WTC11 (cell line): Measurements from ENCODE around the gene FBXO41. TPM values are rescaled to one million over a fixed set of nuclear protein-coding genes. Genes with fewer than 3 reads are reported as not detected.

Experiments
- ATAC-seq: fragments of 200-7000 bp; cut with Tn5 transposase; 2 replicates; pipeline ENCODE4 v1.10.0; 2021; ENCODE audit warnings: mild to moderate bottlenecking, moderate library complexity
- CTCF ChIA-PET: fragments of 300-600 bp; sonication (Branson Sonifier 250); formaldehyde crosslinking; loops from one replicate; lab custom pipeline; 2021; ENCODE audit warnings: antibody characterized with exemption; lab: Charles Lee
- POLR2A ChIA-PET: fragments of 350-600 bp; sonication (Branson Sonifier 250); formaldehyde crosslinking; loops from one replicate; lab custom pipeline; 2021; ENCODE audit warnings: antibody characterized with exemption; lab: Charles Lee
- DNase-seq: peaks from one replicate; pipeline ENCODE4 v3.0.0; 2021; ENCODE audit warnings: low spot score
- H3K27ac Mint-ChIP-seq: 2 replicates; pipeline ENCODE4 v1.8.0; 2021; ENCODE audit warnings: mixed read lengths
- H3K27me3 Mint-ChIP-seq: 2 replicates; pipeline ENCODE4 v1.8.0; 2021; ENCODE audit warnings: low read depth, mild to moderate bottlenecking, moderate library complexity, mixed read lengths
- H3K36me3 Mint-ChIP-seq: 2 replicates; pipeline ENCODE4 v1.8.0; 2021; ENCODE audit warnings: mixed read lengths
- H3K4me1 Mint-ChIP-seq: 2 replicates; pipeline ENCODE4 v1.8.0; 2022; ENCODE audit warnings: mixed read lengths
- H3K4me3 Mint-ChIP-seq: 2 replicates; pipeline ENCODE4 v1.8.0; 2021; ENCODE audit warnings: mild to moderate bottlenecking, moderate library complexity, mixed read lengths
- H3K9me3 Mint-ChIP-seq: 2 replicates; pipeline ENCODE4 v1.8.0; 2021; ENCODE audit warnings: mixed read lengths
- ARID4B ChIP-seq: sonication (generic); formaldehyde crosslinking; IDR thresholded peaks from 2 replicates; pipeline ENCODE4 v1.8.0; 2023; ENCODE audit warnings: missing genetic modification reagents, mild to moderate bottlenecking, borderline replicate concordance
- ATF1 ChIP-seq: sonication (generic); formaldehyde crosslinking; IDR thresholded peaks from 2 replicates; pipeline ENCODE4 v1.8.1; 2023; ENCODE audit warnings: mild to moderate bottlenecking, moderate library complexity, missing genetic modification reagents
- CBFB ChIP-seq: sonication (generic); formaldehyde crosslinking; IDR thresholded peaks from 2 replicates; pipeline ENCODE4 v1.8.1; 2022; ENCODE audit warnings: mild to moderate bottlenecking, low read depth, missing genetic modification reagents
- CREB1 ChIP-seq: sonication (generic); formaldehyde crosslinking; IDR thresholded peaks from 2 replicates; pipeline ENCODE4 v1.8.0; 2023; ENCODE audit warnings: mild to moderate bottlenecking, missing genetic modification reagents
- ESRRA ChIP-seq: sonication (generic); formaldehyde crosslinking; IDR thresholded peaks from 2 replicates; pipeline ENCODE4 v1.8.1; 2022; ENCODE audit warnings: mild to moderate bottlenecking, missing genetic modification reagents, borderline replicate concordance
- GRHL2 ChIP-seq: fragments of 250-450 bp; sonication (Bioruptor Pico); IDR thresholded peaks from 2 replicates; pipeline ENCODE4 v1.8.0; 2022; ENCODE audit warnings: mild to moderate bottlenecking, moderate library complexity; ENCODE audit not compliant: insufficient replicate concordance, severe bottlenecking
- HMGA2 ChIP-seq: fragments of 250-450 bp; sonication (Bioruptor Pico); IDR thresholded peaks from 2 replicates; pipeline ENCODE4 v1.4.0; 2021; ENCODE audit warnings: mild to moderate bottlenecking, moderate library complexity
- IRF2 ChIP-seq: sonication (generic); formaldehyde crosslinking; IDR thresholded peaks from 2 replicates; pipeline ENCODE4 v1.8.0; 2022; ENCODE audit warnings: low read depth, missing genetic modification reagents, borderline replicate concordance
- MXD4 ChIP-seq: fragments of 250-450 bp; sonication (Bioruptor Pico); IDR thresholded peaks from 2 replicates; pipeline ENCODE4 v1.8.0; 2021; ENCODE audit warnings: mild to moderate bottlenecking, moderate library complexity, borderline replicate concordance
- NFATC4 ChIP-seq: fragments of 250-450 bp; sonication (Bioruptor Pico); IDR thresholded peaks from 2 replicates; pipeline ENCODE4 v1.9.0; 2021; ENCODE audit warnings: mild to moderate bottlenecking
- NFYB ChIP-seq: sonication (generic); formaldehyde crosslinking; conservative IDR thresholded peaks from 2 replicates; pipeline ENCODE4 v1.8.0; 2022; ENCODE audit warnings: low read depth, missing genetic modification reagents
- PREB ChIP-seq: sonication (generic); formaldehyde crosslinking; IDR thresholded peaks from 2 replicates; pipeline ENCODE4 v1.8.1; 2022; ENCODE audit warnings: mild to moderate bottlenecking, missing genetic modification reagents, moderate library complexity, borderline replicate concordance
- RORB ChIP-seq: fragments of 250-450 bp; sonication (Bioruptor Pico); IDR thresholded peaks from 2 replicates; pipeline ENCODE4 v1.9.0; 2021; ENCODE audit warnings: mild to moderate bottlenecking
- TP53 ChIP-seq: sonication (generic); formaldehyde crosslinking; IDR thresholded peaks from 2 replicates; pipeline ENCODE4 v1.8.1; 2023; ENCODE audit warnings: mild to moderate bottlenecking, missing genetic modification reagents
- ZNF138 ChIP-seq: sonication (generic); formaldehyde crosslinking; conservative IDR thresholded peaks from 2 replicates; pipeline ENCODE4 v1.8.1; 2022; ENCODE audit warnings: mild to moderate bottlenecking, moderate library complexity, missing genetic modification reagents
- ZNF232 ChIP-seq: sonication (generic); formaldehyde crosslinking; IDR thresholded peaks from 2 replicates; pipeline ENCODE4 v1.8.0; 2022; ENCODE audit warnings: mild to moderate bottlenecking, missing genetic modification reagents
- ZNF263 ChIP-seq: sonication (generic); formaldehyde crosslinking; IDR thresholded peaks from 2 replicates; pipeline ENCODE4 v1.8.1; 2022; ENCODE audit warnings: low read depth, mild to moderate bottlenecking, moderate library complexity, missing genetic modification reagents
- ZNF396 ChIP-seq: fragments of 250-450 bp; sonication (Bioruptor Pico); IDR thresholded peaks from 2 replicates; pipeline ENCODE4 v1.8.0; 2021; ENCODE audit warnings: mild to moderate bottlenecking, moderate library complexity, borderline replicate concordance
- ZNF512 ChIP-seq: sonication (generic); formaldehyde crosslinking; IDR thresholded peaks from 2 replicates; pipeline ENCODE4 v1.8.1; 2022; ENCODE audit warnings: missing genetic modification reagents, borderline replicate concordance
- total RNA-seq: library from RNA; stranded (reverse); gene quantifications from 3 replicates; pipeline ENCODE4 v1.2.3, GENCODE V29; 2021
- TF ChIP-seq, protein P1 (sequence below): sonication (generic); formaldehyde crosslinking; IDR thresholded peaks from 2 replicates; pipeline ENCODE4 v1.8.1; 2023; ENCODE audit warnings: mild to moderate bottlenecking, missing genetic modification reagents, moderate library complexity
- TF ChIP-seq, protein P2 (sequence below): sonication (generic); formaldehyde crosslinking; IDR thresholded peaks from 2 replicates; pipeline ENCODE4 v1.8.1; 2022; ENCODE audit warnings: low read depth, mild to moderate bottlenecking, moderate library complexity, missing genetic modification reagents, borderline replicate concordance
- TF ChIP-seq, protein P3 (sequence below): sonication (generic); formaldehyde crosslinking; IDR thresholded peaks from 2 replicates; pipeline ENCODE4 v1.8.1; 2023; ENCODE audit warnings: mild to moderate bottlenecking, missing genetic modification reagents
- TF ChIP-seq, protein P4 (sequence below): fragments of 250-450 bp; sonication (Bioruptor Pico); IDR thresholded peaks from 2 replicates; pipeline ENCODE4 v2.1.2; 2022; ENCODE audit warnings: mild to moderate bottlenecking, moderate library complexity

FBXO41 gene
- total RNA-seq, 1 experiment from 2014 or later = 19.2 TPM

DNA sequence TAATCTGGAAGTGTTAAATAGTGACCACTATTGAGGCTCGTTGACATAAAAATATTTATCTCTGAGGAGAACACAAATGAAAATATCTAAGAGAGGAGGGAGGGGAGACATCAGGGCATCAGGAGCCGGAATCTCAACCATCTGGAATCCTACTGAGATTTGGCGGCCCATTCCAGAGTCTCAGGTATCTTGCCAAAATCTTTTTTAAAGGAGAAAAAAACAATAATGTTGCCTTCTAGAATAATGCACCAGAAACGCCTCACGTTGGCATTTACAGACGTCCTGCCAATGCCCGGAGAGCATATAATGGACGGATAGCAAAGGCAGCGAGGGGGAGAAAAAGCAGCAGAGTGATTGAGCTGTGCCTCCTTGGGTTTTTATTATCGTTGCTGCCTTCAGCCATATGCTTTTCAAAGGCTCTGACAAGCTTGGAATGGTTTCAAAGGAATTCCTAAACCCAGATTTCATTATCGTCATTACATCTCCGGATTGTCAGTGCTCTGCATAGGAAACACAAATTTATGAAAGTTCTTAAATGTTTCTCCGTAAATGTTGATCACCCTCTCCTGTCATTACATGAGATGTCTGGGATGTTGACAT lies 39.9 kb upstream of the FBXO41 start (continued):
- TF ChIP-seq, protein P1, sequence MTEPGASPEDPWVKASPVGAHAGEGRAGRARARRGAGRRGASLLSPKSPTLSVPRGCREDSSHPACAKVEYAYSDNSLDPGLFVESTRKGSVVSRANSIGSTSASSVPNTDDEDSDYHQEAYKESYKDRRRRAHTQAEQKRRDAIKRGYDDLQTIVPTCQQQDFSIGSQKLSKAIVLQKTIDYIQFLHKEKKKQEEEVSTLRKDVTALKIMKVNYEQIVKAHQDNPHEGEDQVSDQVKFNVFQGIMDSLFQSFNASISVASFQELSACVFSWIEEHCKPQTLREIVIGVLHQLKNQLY = no peak
- TF ChIP-seq ARID4B (CRISPR knock-in tag) (no peak), RORB (CRISPR knock-in tag) (no peak), NFYB (CRISPR knock-in tag) (no peak), ZNF263 (CRISPR knock-in tag) (no peak), HMGA2 (CRISPR knock-in tag) (no peak), IRF2 (CRISPR knock-in tag) (no peak)

DNA sequence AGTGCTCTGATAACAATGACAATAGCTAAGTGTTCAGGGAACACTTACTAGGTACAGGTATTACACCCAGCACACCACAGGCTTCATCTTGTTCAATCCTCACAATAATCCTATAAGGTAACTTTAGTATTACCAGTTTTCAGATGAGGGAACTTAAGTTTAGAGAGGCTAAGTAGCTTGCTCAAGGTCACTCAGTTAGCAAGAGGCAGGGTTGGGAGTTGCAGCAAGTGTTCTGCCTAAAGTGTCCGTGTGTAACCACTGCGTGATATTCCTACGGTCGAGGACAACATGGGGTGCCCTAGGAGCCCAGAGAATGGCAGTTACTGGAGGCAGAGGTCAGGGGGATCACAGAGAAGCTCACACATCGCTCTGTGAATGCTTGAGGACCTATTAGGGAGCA lies 39.3 kb upstream of the FBXO41 start:
- H3K4me3 Mint-ChIP-seq = no peak overlapping the region
- peaks cover 32% of the 10 kb centered on the region for H3K27me3 Mint-ChIP-seq
- H3K4me1 Mint-ChIP-seq = peaks cover 5% of the 10 kb centered on the region; the same call in 1 of the 2 replicates
- no peak overlapping the region for H3K27ac Mint-ChIP-seq
- ChIA-PET POLR2A (no interaction called here), CTCF (interaction anchor here (0.8 kb wide), 1 partner anchor 32 kb away, joined by 4 read pairs; no protein-coding TSS in a partner anchor)
- ATAC-seq (no peak; the same call in 1 of the 2 replicates), DNase-seq (no peak)
- peaks cover 5% of the 10 kb centered on the region for H3K9me3 Mint-ChIP-seq
- no peaks in the 10 kb centered on the region for H3K36me3 Mint-ChIP-seq
- TF ChIP-seq ZNF396 (CRISPR knock-in tag) = no peak
- TF ChIP-seq, protein P2, sequence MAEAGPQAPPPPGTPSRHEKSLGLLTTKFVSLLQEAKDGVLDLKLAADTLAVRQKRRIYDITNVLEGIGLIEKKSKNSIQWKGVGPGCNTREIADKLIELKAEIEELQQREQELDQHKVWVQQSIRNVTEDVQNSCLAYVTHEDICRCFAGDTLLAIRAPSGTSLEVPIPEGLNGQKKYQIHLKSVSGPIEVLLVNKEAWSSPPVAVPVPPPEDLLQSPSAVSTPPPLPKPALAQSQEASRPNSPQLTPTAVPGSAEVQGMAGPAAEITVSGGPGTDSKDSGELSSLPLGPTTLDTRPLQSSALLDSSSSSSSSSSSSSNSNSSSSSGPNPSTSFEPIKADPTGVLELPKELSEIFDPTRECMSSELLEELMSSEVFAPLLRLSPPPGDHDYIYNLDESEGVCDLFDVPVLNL = no peak
- no peak for TF ChIP-seq PREB (CRISPR knock-in tag)
- no peak for TF ChIP-seq ZNF138 (CRISPR knock-in tag)
- no peak for TF ChIP-seq TP53 (CRISPR knock-in tag)
- TF ChIP-seq, protein P3, sequence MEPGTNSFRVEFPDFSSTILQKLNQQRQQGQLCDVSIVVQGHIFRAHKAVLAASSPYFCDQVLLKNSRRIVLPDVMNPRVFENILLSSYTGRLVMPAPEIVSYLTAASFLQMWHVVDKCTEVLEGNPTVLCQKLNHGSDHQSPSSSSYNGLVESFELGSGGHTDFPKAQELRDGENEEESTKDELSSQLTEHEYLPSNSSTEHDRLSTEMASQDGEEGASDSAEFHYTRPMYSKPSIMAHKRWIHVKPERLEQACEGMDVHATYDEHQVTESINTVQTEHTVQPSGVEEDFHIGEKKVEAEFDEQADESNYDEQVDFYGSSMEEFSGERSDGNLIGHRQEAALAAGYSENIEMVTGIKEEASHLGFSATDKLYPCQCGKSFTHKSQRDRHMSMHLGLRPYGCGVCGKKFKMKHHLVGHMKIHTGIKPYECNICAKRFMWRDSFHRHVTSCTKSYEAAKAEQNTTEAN (CRISPR knock-in tag) = no peak
- TF ChIP-seq ATF1 (CRISPR knock-in tag) = no peak
- TF ChIP-seq ZNF512 (CRISPR knock-in tag) = no peak
- TF ChIP-seq GRHL2 (CRISPR knock-in tag) = no peak
- no peak for TF ChIP-seq MXD4
- TF ChIP-seq, protein P1 = no peak
- no peak for TF ChIP-seq ESRRA (CRISPR knock-in tag)
- TF ChIP-seq, protein P4, sequence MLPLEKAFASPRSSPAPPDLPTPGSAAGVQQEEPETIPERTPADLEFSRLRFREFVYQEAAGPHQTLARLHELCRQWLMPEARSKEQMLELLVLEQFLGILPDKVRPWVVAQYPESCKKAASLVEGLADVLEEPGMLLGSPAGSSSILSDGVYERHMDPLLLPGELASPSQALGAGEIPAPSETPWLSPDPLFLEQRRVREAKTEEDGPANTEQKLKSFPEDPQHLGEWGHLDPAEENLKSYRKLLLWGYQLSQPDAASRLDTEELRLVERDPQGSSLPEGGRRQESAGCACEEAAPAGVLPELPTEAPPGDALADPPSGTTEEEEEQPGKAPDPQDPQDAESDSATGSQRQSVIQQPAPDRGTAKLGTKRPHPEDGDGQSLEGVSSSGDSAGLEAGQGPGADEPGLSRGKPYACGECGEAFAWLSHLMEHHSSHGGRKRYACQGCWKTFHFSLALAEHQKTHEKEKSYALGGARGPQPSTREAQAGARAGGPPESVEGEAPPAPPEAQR (CRISPR knock-in tag) = no peak
- no peak for TF ChIP-seq HMGA2 (CRISPR knock-in tag)
- no peak for TF ChIP-seq CBFB (CRISPR knock-in tag)
- no peak for TF ChIP-seq ZNF232 (CRISPR knock-in tag)
- TF ChIP-seq NFATC4 = no peak
- TF ChIP-seq CREB1 (CRISPR knock-in tag) = no peak
